HUES48 (cell line): ENCODE data around the gene RBMX.

Source experiments
- H3K27ac ChIP-seq: one replicate; pipeline ENCODE4 v1.7.0; 2013; ENCODE audit warnings: low read depth, low read length, inconsistent platforms
- H3K27me3 ChIP-seq: 2 replicates; pipeline ENCODE4 v1.6.1; 2013; ENCODE audit warnings: mild to moderate bottlenecking, low read length; ENCODE audit not compliant: control insufficient read depth, insufficient read depth
- H3K36me3 ChIP-seq: 2 replicates; pipeline ENCODE4 v1.6.1; 2013; ENCODE audit warnings: low read length; ENCODE audit not compliant: control insufficient read depth, insufficient read depth
- H3K4me1 ChIP-seq: 2 replicates; pipeline ENCODE4 v1.6.1; 2013; ENCODE audit warnings: mild to moderate bottlenecking, low read length; ENCODE audit not compliant: control insufficient read depth, insufficient read depth
- H3K4me3 ChIP-seq: 2 replicates; pipeline ENCODE4 v1.5.1; 2013; ENCODE audit warnings: mild to moderate bottlenecking, low read depth, low read length
- H3K9ac ChIP-seq: 2 replicates; pipeline ENCODE4 v1.6.1; 2013; ENCODE audit warnings: mild to moderate bottlenecking, low read depth, low read length, moderate library complexity
- H3K9me3 ChIP-seq: 2 replicates; pipeline ENCODE4 v1.6.1; 2013; ENCODE audit warnings: low read length; ENCODE audit not compliant: control insufficient read depth, insufficient read depth

RBMX gene

DNA sequence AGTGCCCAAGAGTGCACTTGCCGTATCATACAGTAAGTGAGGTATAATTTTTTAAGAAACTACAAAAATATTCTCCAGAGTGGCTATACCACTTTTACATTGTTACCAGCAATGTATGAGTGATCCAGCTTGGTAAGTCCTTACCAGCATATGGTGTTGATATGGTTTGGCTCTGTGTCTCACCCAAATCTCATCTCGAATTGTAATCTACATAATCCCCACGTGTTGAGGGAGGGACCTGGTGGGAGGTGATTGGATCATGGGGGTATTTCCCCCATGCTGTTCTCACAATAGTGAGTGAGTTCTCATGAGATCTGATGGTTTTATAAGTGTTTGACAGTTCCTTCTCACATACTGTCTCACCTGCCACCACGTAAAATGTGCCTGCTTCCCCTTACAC is 44.8 kb downstream of the RBMX start:
- Histone ChIP-seq H3K36me3 (no peaks in the 10 kb centered on the region), H3K9me3 (no peaks in the 10 kb centered on the region), H3K27me3 (no peaks in the 10 kb centered on the region), H3K9ac (no peak overlapping the region), H3K4me3 (no peak overlapping the region), H3K27ac (no peak overlapping the region), H3K4me1 (peaks cover 8% of the 10 kb centered on the region; the same call in 1 of the 2 replicates)

DNA sequence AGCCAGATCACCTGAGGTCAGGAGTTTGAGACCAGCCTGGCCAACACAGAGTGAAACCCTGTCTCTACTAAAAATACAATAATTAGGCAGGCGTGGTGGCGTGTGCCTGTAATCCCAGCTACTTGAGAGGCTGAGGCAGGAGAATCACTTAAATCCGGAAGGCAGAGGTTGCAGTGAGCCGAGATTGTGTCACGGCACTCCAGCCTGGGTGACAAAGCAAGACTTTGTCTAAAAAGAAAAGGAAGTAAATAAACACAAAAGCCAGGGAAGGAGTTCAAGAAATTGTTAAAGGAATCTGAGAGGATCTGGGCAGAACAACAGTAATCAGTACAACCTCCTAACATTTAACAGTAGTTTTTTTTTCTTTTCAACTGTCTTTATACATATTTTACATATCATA is 51.1 kb downstream of the RBMX start:
- no peaks in the 10 kb centered on the region for H3K27me3 ChIP-seq
- H3K9ac ChIP-seq, result no peak overlapping the region
- no peaks in the 10 kb centered on the region for H3K36me3 ChIP-seq
- no peak overlapping the region for H3K27ac ChIP-seq
- no peaks in the 10 kb centered on the region for H3K4me1 ChIP-seq
- no peak overlapping the region for H3K4me3 ChIP-seq
- no peaks in the 10 kb centered on the region for H3K9me3 ChIP-seq

DNA sequence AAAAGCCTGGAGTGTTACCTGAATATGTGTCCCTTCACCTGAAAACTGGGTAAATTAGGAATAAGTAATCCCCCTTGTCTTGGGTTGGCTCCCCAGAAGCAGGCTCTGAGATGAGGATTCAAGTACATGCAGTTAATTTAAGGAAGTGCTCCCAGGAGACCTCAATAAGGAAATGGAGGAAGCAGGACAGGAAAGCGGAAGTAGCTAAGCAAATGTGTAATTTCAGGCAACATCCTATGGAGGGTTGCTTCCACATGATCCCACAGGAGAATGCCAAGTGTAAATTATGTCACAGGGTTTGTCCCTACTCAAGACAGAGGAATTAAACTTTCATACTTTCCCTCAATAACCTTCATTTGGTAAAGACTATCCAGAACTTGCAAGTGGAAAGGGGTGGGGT is 51.7 kb downstream of the RBMX start:
- no peaks in the 10 kb centered on the region for H3K27me3 ChIP-seq
- H3K27ac ChIP-seq, result no peak overlapping the region
- no peaks in the 10 kb centered on the region for H3K36me3 ChIP-seq
- H3K9me3 ChIP-seq, result no peaks in the 10 kb centered on the region
- H3K4me1 ChIP-seq, result no peaks in the 10 kb centered on the region
- no peak overlapping the region for H3K9ac ChIP-seq
- no peak overlapping the region for H3K4me3 ChIP-seq

DNA sequence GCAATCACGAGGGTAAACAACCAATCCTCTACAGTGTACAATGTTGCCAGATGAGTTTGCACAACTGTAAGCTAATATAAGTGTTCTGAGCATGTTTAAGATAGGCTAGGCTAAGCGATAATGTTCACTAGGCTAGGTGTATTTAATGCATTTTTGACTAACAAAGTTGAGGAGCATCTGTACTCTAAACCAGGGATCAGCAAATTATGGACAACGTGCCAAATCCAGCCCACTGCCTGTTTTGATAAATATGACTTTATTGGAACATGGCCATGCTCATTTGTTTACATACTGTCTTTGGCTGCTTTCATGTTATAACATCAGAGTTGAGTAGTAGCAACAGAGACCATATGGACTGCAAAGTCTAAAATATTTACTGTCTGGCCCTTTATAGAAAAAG is 53.5 kb downstream of the RBMX start:
- H3K4me1 ChIP-seq, result no peaks in the 10 kb centered on the region
- no peak overlapping the region for H3K27ac ChIP-seq
- H3K9ac ChIP-seq, result no peak overlapping the region
- H3K27me3 ChIP-seq, result no peaks in the 10 kb centered on the region
- no peak overlapping the region for H3K4me3 ChIP-seq
- no peaks in the 10 kb centered on the region for H3K36me3 ChIP-seq
- no peaks in the 10 kb centered on the region for H3K9me3 ChIP-seq

DNA sequence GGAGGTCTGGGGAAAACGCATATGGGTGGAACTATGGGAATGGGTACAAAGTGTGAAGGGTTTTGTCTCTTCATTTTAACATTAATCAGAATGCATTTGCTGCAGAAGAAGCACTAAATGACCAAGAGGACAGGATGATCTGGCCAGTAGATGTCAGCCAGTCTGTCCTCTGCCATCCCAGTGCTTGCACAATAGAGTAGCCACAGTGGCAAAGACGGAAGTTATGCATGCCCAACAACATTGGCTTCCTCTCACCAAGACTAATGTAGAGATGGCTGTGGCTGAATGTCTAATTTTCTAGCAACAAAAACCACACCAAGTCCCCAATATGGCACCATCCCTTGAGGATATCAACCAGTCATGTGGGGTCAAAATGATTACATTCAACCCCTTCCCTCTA is 54.8 kb downstream of the RBMX start:
- H3K27me3 ChIP-seq, result no peaks in the 10 kb centered on the region
- no peaks in the 10 kb centered on the region for H3K9me3 ChIP-seq

More for the DNA sequence above, 54.8 kb downstream of the RBMX start:
- Histone ChIP-seq H3K27ac (no peak overlapping the region), H3K4me3 (no peak overlapping the region), H3K9ac (no peak overlapping the region), H3K36me3 (no peaks in the 10 kb centered on the region), H3K4me1 (no peaks in the 10 kb centered on the region)
